Ascending aorta (tissue), 2 donors: Measurements from ENCODE around the gene PITPNM3. TPM values are rescaled to one million over a fixed set of nuclear protein-coding genes. Genes with fewer than 3 reads are reported as not detected.

Experiments used
- DNase-seq, 2 donors: peaks; one replicate each; pipeline ENCODE4 v3.0.0-alpha.2; 2019; ENCODE audit warnings: low spot score in 2 of 2
- H3K27ac ChIP-seq, 2 donors: fragments of 200-600 bp; sonication (generic); one replicate each; pipeline ENCODE4 v1.5.1; 2016 to 2017; ENCODE audit warnings: mild to moderate bottlenecking in 1 of 2
- H3K27me3 ChIP-seq: fragments of 200-600 bp; sonication (generic); one replicate; pipeline ENCODE4 v1.5.1; 2017
- H3K36me3 ChIP-seq, 2 donors: fragments of 200-600 bp; sonication (generic); one replicate each; pipeline ENCODE4 v1.5.1; 2016
- H3K4me1 ChIP-seq, 2 donors: fragments of 200-600 bp; sonication (generic); one replicate each; pipeline ENCODE4 v1.5.1; 2016 to 2017; ENCODE audit warnings: mild to moderate bottlenecking in 1 of 2
- H3K4me3 ChIP-seq, 2 donors: fragments of 200-600 bp; sonication (generic); one replicate each; pipeline ENCODE4 v1.5.1; 2016 to 2017; ENCODE audit warnings: mild to moderate bottlenecking in 1 of 2
- H3K9me3 ChIP-seq, 2 donors: fragments of 200-600 bp; sonication (generic); one replicate each; pipeline ENCODE4 v1.5.1; 2016
- CTCF ChIP-seq, 3 experiments: fragments of 200-600 bp in 2 of 3; fragments of 450-650 bp in 1 of 3; sonication (generic) in 2 of 3; IDR thresholded peaks; one replicate each; pipeline ENCODE4 v1.5.1; 2016 to 2019; ENCODE audit warnings: antibody characterized with exemption in 3 of 3, mild to moderate bottlenecking in 1 of 3, moderate library complexity in 1 of 3
- intact Hi-C: fragments of 100-400 bp; cut with DNase I; formaldehyde crosslinking; loops from one replicate; pipeline ENCODE4 v1.15.1; 2023
- total RNA-seq: library from RNA; depleted of rRNA; stranded (reverse); fragments of >200 nt; gene quantifications from one replicate; pipeline ENCODE4 v1.1.0, GENCODE V29; 2016

Gene PITPNM3
- total RNA-seq, 1 donor from 2014 or later = 10.4 TPM

- intact Hi-C loops = no loop called here
- H3K27ac ChIP-seq = no peak overlapping the region
Observed at GRCh38 chr17:6475411-6475810, 80.9 kb downstream of the PITPNM3 start.

GRCh38 chr17:6474906-6475305 is 81.4 kb downstream of the PITPNM3 start:
- Histone ChIP-seq H3K27me3 (no peaks in the 10 kb centered on the region), H3K9me3 (no peaks in the 10 kb centered on the region), H3K27ac (no peak overlapping the region), H3K4me3 (no peak overlapping the region), H3K4me1 (no peaks in the 10 kb centered on the region), H3K36me3 (no peaks in the 10 kb centered on the region)
- intact Hi-C loops = no loop called here
- no peak for TF ChIP-seq CTCF (IDR thresholded peaks at IDR 0.05)
- DNase-seq = no peak

More at GRCh38 chr17:6475411-6475810, 80.9 kb downstream of the PITPNM3 start:
- Histone ChIP-seq H3K9me3 (no peaks in the 10 kb centered on the region), H3K27me3 (no peaks in the 10 kb centered on the region), H3K4me3 (no peak overlapping the region), H3K4me1 (no peaks in the 10 kb centered on the region), H3K36me3 (no peaks in the 10 kb centered on the region)
- no peak for DNase-seq
- no peak for TF ChIP-seq CTCF (IDR thresholded peaks at IDR 0.05)

GRCh38 chr17:6474376-6474775 is 82.0 kb downstream of the PITPNM3 start:
- no peak for TF ChIP-seq CTCF (IDR thresholded peaks at IDR 0.05)
- Histone ChIP-seq H3K36me3 (no peaks in the 10 kb centered on the region), H3K9me3 (no peaks in the 10 kb centered on the region), H3K4me3 (no peak overlapping the region), H3K27me3 (no peaks in the 10 kb centered on the region), H3K4me1 (no peaks in the 10 kb centered on the region), H3K27ac (no peak overlapping the region)
- DNase-seq = no peak
- intact Hi-C loops = no loop called here

GRCh38 chr17:6473128-6473767 is 83.1 kb downstream of the PITPNM3 start:
- peak; percentile 70 to 88 (median 87) for TF ChIP-seq CTCF (IDR thresholded peaks at IDR 0.05)
- H3K4me3 ChIP-seq = no peak overlapping the region
- H3K4me1 ChIP-seq = no peaks in the 10 kb centered on the region
- H3K36me3 ChIP-seq = no peaks in the 10 kb centered on the region
- H3K27me3 ChIP-seq = no peaks in the 10 kb centered on the region
- peak in 1 of 2 donors; percentile 81 for DNase-seq
- intact Hi-C loops = no loop called here
- no peaks in the 10 kb centered on the region for H3K9me3 ChIP-seq
- no peak overlapping the region for H3K27ac ChIP-seq

- DNase-seq = no peak
- Histone ChIP-seq H3K27ac (no peak overlapping the region), H3K36me3 (no peaks in the 10 kb centered on the region), H3K9me3 (peaks cover 0 to 2% of the 10 kb centered on the region in 2 donors), H3K4me1 (no peaks in the 10 kb centered on the region), H3K4me3 (no peak overlapping the region), H3K27me3 (no peaks in the 10 kb centered on the region)
- TF ChIP-seq CTCF (IDR thresholded peaks at IDR 0.05) = no peak
- intact Hi-C loops = no loop called here
Observed at GRCh38 chr17:6472517-6472916, 83.8 kb downstream of the PITPNM3 start.
